Measurements from ENCODE around the gene FBXW4. TPM values are rescaled to one million over a fixed set of nuclear protein-coding genes. Genes with fewer than 3 reads are reported as not detected.

The FBXW4 gene
- total RNA-seq, 1 donor from 2014 or later = 36.0 TPM

DNA sequence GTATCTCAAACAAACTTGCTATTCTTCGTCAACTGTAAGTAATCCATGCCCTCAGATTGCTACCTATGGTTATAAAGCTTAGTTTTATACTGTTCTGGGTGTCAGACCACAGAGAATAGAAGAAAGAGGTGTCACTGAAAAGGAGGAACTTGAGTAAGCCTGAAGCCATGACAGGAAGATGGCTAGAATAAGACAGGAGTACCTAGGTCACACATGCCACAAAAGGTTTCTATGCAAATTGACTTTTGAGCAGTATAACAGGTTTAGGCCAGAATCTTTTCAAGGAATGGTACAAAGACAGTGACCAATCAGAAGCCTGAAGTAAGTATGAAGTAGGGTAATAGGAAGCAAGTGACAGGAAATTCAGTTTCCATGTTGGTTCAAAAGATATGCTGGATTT lies 23.5 kb downstream of the FBXW4 start:
- no peaks in the 10 kb centered on the region for H3K9me3 Mint-ChIP-seq (ENCODE audit: unreplicated experiment)
- peaks cover 4% of the 10 kb centered on the region for H3K27me3 Mint-ChIP-seq (ENCODE audit: unreplicated experiment)
- no peak overlapping the region for H3K4me3 Mint-ChIP-seq (ENCODE audit: unreplicated experiment)
- peak overlapping the region; percentile 76 for H3K27ac Mint-ChIP-seq (ENCODE audit: unreplicated experiment)
- DNase-seq (ENCODE audit: low spot score) = no peak
- TF ChIP-seq, protein P1, sequence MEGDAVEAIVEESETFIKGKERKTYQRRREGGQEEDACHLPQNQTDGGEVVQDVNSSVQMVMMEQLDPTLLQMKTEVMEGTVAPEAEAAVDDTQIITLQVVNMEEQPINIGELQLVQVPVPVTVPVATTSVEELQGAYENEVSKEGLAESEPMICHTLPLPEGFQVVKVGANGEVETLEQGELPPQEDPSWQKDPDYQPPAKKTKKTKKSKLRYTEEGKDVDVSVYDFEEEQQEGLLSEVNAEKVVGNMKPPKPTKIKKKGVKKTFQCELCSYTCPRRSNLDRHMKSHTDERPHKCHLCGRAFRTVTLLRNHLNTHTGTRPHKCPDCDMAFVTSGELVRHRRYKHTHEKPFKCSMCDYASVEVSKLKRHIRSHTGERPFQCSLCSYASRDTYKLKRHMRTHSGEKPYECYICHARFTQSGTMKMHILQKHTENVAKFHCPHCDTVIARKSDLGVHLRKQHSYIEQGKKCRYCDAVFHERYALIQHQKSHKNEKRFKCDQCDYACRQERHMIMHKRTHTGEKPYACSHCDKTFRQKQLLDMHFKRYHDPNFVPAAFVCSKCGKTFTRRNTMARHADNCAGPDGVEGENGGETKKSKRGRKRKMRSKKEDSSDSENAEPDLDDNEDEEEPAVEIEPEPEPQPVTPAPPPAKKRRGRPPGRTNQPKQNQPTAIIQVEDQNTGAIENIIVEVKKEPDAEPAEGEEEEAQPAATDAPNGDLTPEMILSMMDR (IDR thresholded peaks at IDR 0.05; ENCODE audit: unreplicated experiment) = no peak
- H3K4me1 Mint-ChIP-seq (ENCODE audit: unreplicated experiment) = peaks cover 44% of the 10 kb centered on the region
- peaks cover 44% of the 10 kb centered on the region for H3K36me3 Mint-ChIP-seq (ENCODE audit: low read depth, unreplicated experiment)

DNA sequence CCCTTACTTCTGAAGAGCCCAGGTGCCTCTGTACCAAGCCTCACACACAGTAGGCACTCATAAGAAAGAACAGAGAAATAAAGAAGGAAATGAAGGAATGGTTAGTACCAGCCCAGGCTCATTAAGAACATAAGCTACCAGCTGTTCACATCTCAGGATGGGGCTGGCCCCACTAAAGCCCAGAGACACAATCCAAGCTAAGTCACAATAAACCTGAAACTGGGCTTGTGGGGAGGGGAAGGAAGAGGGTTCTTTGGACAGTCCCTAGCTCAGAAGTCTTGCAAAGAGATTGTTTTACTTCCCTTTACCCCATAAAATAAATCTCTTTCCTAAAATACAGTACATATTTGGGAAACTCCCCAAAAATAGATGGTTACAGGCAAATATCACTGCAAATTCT lies 24.3 kb downstream of the FBXW4 start:
- no peak for DNase-seq (ENCODE audit: low spot score)
- H3K4me1 Mint-ChIP-seq (ENCODE audit: unreplicated experiment) = peaks cover 44% of the 10 kb centered on the region
- H3K9me3 Mint-ChIP-seq (ENCODE audit: unreplicated experiment) = no peaks in the 10 kb centered on the region
- H3K27me3 Mint-ChIP-seq (ENCODE audit: unreplicated experiment) = peaks cover 4% of the 10 kb centered on the region
- H3K36me3 Mint-ChIP-seq (ENCODE audit: low read depth, unreplicated experiment) = peaks cover 44% of the 10 kb centered on the region
- TF ChIP-seq, protein P1 (IDR thresholded peaks at IDR 0.05; ENCODE audit: unreplicated experiment) = no peak
- H3K4me3 Mint-ChIP-seq (ENCODE audit: unreplicated experiment) = no peak overlapping the region
- H3K27ac Mint-ChIP-seq (ENCODE audit: unreplicated experiment) = peak overlapping the region; percentile 74

GRCh38 chr10:101669181-101669580 lies 25.8 kb downstream of the FBXW4 start:
- H3K36me3 Mint-ChIP-seq (ENCODE audit: low read depth, unreplicated experiment) = peaks cover 43% of the 10 kb centered on the region
- peaks cover 4% of the 10 kb centered on the region for H3K27me3 Mint-ChIP-seq (ENCODE audit: unreplicated experiment)
- H3K27ac Mint-ChIP-seq (ENCODE audit: unreplicated experiment) = no peak overlapping the region
- TF ChIP-seq, protein P1 (IDR thresholded peaks at IDR 0.05; ENCODE audit: unreplicated experiment) = no peak
- H3K9me3 Mint-ChIP-seq (ENCODE audit: unreplicated experiment) = no peaks in the 10 kb centered on the region
- no peak overlapping the region for H3K4me3 Mint-ChIP-seq (ENCODE audit: unreplicated experiment)
- H3K4me1 Mint-ChIP-seq (ENCODE audit: unreplicated experiment) = peaks cover 44% of the 10 kb centered on the region
- DNase-seq (ENCODE audit: low spot score) = no peak

DNA sequence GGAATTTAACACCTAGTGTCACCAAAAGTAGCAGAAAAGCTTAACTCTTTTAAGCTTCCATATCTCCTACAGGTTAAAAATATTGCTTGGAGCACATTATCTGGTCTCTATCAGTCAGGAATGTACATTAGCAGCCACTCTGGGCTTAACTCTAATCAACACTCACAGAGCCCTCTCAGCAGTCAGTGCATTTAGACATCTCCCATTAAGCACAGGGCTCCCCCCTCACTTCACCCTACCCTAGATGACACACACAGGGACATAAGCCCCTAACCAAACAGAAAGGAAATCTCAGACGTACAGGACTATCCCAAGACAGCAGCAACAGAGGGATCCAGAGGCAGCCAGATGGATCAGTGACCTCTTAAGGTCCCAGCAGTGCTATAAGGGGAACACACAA lies 26.4 kb downstream of the FBXW4 start:
- Mint-ChIP-seq H3K9me3 (ENCODE audit: unreplicated experiment) (no peaks in the 10 kb centered on the region), H3K4me1 (ENCODE audit: unreplicated experiment) (peaks cover 44% of the 10 kb centered on the region), H3K27me3 (ENCODE audit: unreplicated experiment) (peaks cover 4% of the 10 kb centered on the region), H3K4me3 (ENCODE audit: unreplicated experiment) (peak overlapping the region; percentile 58), H3K36me3 (ENCODE audit: low read depth, unreplicated experiment) (peaks cover 45% of the 10 kb centered on the region), H3K27ac (ENCODE audit: unreplicated experiment) (no peak overlapping the region)
- TF ChIP-seq, protein P1 (IDR thresholded peaks at IDR 0.05; ENCODE audit: unreplicated experiment) = no peak
- no peak for DNase-seq (ENCODE audit: low spot score)

- no peak for DNase-seq (ENCODE audit: low spot score)
- no peaks in the 10 kb centered on the region for H3K9me3 Mint-ChIP-seq (ENCODE audit: unreplicated experiment)
- H3K27me3 Mint-ChIP-seq (ENCODE audit: unreplicated experiment) = peaks cover 4% of the 10 kb centered on the region
- peaks cover 22% of the 10 kb centered on the region for H3K4me1 Mint-ChIP-seq (ENCODE audit: unreplicated experiment)
- H3K36me3 Mint-ChIP-seq (ENCODE audit: low read depth, unreplicated experiment) = peaks cover 42% of the 10 kb centered on the region
- TF ChIP-seq, protein P1 (IDR thresholded peaks at IDR 0.05; ENCODE audit: unreplicated experiment) = no peak
- H3K27ac Mint-ChIP-seq (ENCODE audit: unreplicated experiment) = no peak overlapping the region
- H3K4me3 Mint-ChIP-seq (ENCODE audit: unreplicated experiment) = no peak overlapping the region
Measured at GRCh38 chr10:101666083-101666482, 28.9 kb downstream of the FBXW4 start.

Data from endothelial cell (in vitro differentiated cells).